ENCODE measurements around the gene TNFRSF12A. TPM values are rescaled to one million over a fixed set of nuclear protein-coding genes. Genes with fewer than 3 reads are reported as not detected.

The TNFRSF12A gene
- 100 to 1,000 TPM in 1 of 3 donors, 10 to 100 TPM in 2; 23.7 to 149 (median 50.2) TPM for polyA plus RNA-seq

GRCh38 chr16:3020247-3020603 lies at the start of gene TNFRSF12A:
TNFRSF12A (plus strand) TSS chr16:3020368; CDS start chr16:3020398, 30 bp downstream.
- peak within 1 kb of the TSS; percentile 30 for H3K27ac ChIP-seq (ENCODE audit: low read depth, low read length)
- 0 to 1% (median 1%) methylated on average over 38 to 49 of the region's 49 CpGs for WGBS, 3 donors

GRCh38 chr16:2970563-2970962 lies 49.6 kb upstream of the TNFRSF12A start:
- no peak overlapping the region for H3K27ac ChIP-seq (ENCODE audit: low read depth, low read length)
- 85 to 93% (median 89%) methylated on average over 6 of the region's 6 CpGs for WGBS, 3 donors

GRCh38 chr16:2971134-2971984 lies 48.8 kb upstream of the TNFRSF12A start:
- 94 to 96% (median 96%) methylated on average over 32 to 35 of the region's 35 CpGs for WGBS, 3 donors
- H3K27ac ChIP-seq (ENCODE audit: low read depth, low read length): no peak overlapping the region

GRCh38 chr16:2971985-2972784 lies 48.0 kb upstream of the TNFRSF12A start:
- WGBS, 3 donors: 73 to 86% (median 78%) methylated on average over 14 to 15 of the region's 15 CpGs
- H3K27ac ChIP-seq (ENCODE audit: low read depth, low read length): no peak overlapping the region

GRCh38 chr16:2973093-2973492 lies 47.1 kb upstream of the TNFRSF12A start:
- H3K27ac ChIP-seq (ENCODE audit: low read depth, low read length): no peak overlapping the region
- WGBS, 3 donors: 78 to 89% (median 79%) methylated on average over 5 of the region's 5 CpGs

GRCh38 chr16:2973605-2974318 lies 46.4 kb upstream of the TNFRSF12A start:
- no peak overlapping the region for H3K27ac ChIP-seq (ENCODE audit: low read depth, low read length)
- WGBS, 3 donors: 86 to 89% (median 86%) methylated on average over 14 to 17 of the region's 17 CpGs

- no peak overlapping the region for H3K27ac ChIP-seq (ENCODE audit: low read depth, low read length)
- WGBS, 3 donors: 93 to 95% (median 94%) methylated on average over 14 to 15 of the region's 15 CpGs
Observed at GRCh38 chr16:2974319-2975056, 45.7 kb upstream of the TNFRSF12A start.

- no peak overlapping the region for H3K27ac ChIP-seq (ENCODE audit: low read depth, low read length)
- WGBS, 3 donors: 93 to 96% (median 95%) methylated on average over 28 of the region's 28 CpGs
Observed at GRCh38 chr16:2975161-2975795, 44.9 kb upstream of the TNFRSF12A start.

GRCh38 chr16:2976201-2976600 lies 44.0 kb upstream of the TNFRSF12A start:
- 62 to 94% (median 91%) methylated on average over 7 of the region's 7 CpGs for WGBS, 3 donors
- H3K27ac ChIP-seq (ENCODE audit: low read depth, low read length): no peak overlapping the region

- H3K27ac ChIP-seq (ENCODE audit: low read depth, low read length): no peak overlapping the region
- 94 to 95% (median 94%) methylated on average over 14 to 15 of the region's 15 CpGs for WGBS, 3 donors
Observed at GRCh38 chr16:2976673-2977072, 43.5 kb upstream of the TNFRSF12A start.

GRCh38 chr16:2977440-2977839 lies 42.7 kb upstream of the TNFRSF12A start:
- 36 to 90% (median 78%) methylated on average over 6 of the region's 6 CpGs for WGBS, 3 donors
- no peak overlapping the region for H3K27ac ChIP-seq (ENCODE audit: low read depth, low read length)

GRCh38 chr16:2979669-2980226 lies 40.4 kb upstream of the TNFRSF12A start:
- no peak overlapping the region for H3K27ac ChIP-seq (ENCODE audit: low read depth, low read length)
- 7 to 8% (median 7%) methylated on average over 42 to 43 of the region's 43 CpGs for WGBS, 3 donors

- H3K27ac ChIP-seq (ENCODE audit: low read depth, low read length): no peak within 1 kb of the TSS
- 5 to 7% (median 6%) methylated on average over 68 to 91 of the region's 91 CpGs for WGBS, 3 donors
Observed at GRCh38 chr16:2980227-2981176, 39.7 kb upstream of the TNFRSF12A start, which contains the start of gene PKMYT1. PKMYT1 (minus strand) TSS chr16:2980446; CDS start chr16:2979657, 789 bp downstream.

- 44 to 63% (median 59%) methylated on average over 33 of the region's 33 CpGs for WGBS, 3 donors
- H3K27ac ChIP-seq (ENCODE audit: low read depth, low read length): no peak overlapping the region
Observed at GRCh38 chr16:2981177-2981898, 38.8 kb upstream of the TNFRSF12A start.

GRCh38 chr16:2981899-2982250 lies 38.3 kb upstream of the TNFRSF12A start:
- WGBS, 3 donors: 75 to 82% (median 75%) methylated on average over 4 of the region's 4 CpGs
- H3K27ac ChIP-seq (ENCODE audit: low read depth, low read length): no peak overlapping the region

GRCh38 chr16:2982402-2982801 lies 37.8 kb upstream of the TNFRSF12A start:
- 91 to 93% (median 92%) methylated on average over 5 of the region's 5 CpGs for WGBS, 3 donors
- H3K27ac ChIP-seq (ENCODE audit: low read depth, low read length): no peak overlapping the region

All from adipose tissue (tissue), 3 donors.